Measurements from ENCODE around the gene FAM167B. TPM values are rescaled to one million over a fixed set of nuclear protein-coding genes. Genes with fewer than 3 reads are reported as not detected.

Gene FAM167B
- total and polyA plus RNA-seq, 12 donors, result 1.0 to 17.3 (median 4.5) TPM

DNA sequence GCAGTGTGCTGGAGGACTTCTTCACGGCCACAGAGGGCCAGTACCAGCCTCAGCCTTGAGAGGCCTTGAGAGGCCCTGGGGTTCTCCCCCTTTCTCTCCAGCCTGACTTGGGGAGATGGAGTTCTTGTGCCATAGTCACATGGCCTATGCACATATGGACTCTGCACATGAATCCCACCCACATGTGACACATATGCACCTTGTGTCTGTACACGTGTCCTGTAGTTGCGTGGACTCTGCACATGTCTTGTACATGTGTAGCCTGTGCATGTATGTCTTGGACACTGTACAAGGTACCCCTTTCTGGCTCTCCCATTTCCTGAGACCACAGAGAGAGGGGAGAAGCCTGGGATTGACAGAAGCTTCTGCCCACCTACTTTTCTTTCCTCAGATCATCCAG is 38.6 kb downstream of the FAM167B start:
- Histone ChIP-seq H3K9me3 (no peaks in the 10 kb centered on the region), H3K27me3 (no peaks in the 10 kb centered on the region), H3K36me3 (peaks cover 0 to 6% (median 0%) of the 10 kb centered on the region in 9 donors), H3K4me3 (no peak overlapping the region), H3K27ac (no peak overlapping the region), H3K4me1 (peaks cover 0 to 1% (median 0%) of the 10 kb centered on the region in 9 donors)
- peak in 1 of 8 donors; percentile 44 for ATAC-seq
- intact Hi-C loops (cut with DNase I), result no loop called here
- TF ChIP-seq, protein P1, sequence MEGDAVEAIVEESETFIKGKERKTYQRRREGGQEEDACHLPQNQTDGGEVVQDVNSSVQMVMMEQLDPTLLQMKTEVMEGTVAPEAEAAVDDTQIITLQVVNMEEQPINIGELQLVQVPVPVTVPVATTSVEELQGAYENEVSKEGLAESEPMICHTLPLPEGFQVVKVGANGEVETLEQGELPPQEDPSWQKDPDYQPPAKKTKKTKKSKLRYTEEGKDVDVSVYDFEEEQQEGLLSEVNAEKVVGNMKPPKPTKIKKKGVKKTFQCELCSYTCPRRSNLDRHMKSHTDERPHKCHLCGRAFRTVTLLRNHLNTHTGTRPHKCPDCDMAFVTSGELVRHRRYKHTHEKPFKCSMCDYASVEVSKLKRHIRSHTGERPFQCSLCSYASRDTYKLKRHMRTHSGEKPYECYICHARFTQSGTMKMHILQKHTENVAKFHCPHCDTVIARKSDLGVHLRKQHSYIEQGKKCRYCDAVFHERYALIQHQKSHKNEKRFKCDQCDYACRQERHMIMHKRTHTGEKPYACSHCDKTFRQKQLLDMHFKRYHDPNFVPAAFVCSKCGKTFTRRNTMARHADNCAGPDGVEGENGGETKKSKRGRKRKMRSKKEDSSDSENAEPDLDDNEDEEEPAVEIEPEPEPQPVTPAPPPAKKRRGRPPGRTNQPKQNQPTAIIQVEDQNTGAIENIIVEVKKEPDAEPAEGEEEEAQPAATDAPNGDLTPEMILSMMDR (IDR thresholded peaks at IDR 0.05), result no peak
- no peak for DNase-seq
- 96 to 98% methylated on average over 3 of the region's 3 CpGs for WGBS, 2 donors

DNA sequence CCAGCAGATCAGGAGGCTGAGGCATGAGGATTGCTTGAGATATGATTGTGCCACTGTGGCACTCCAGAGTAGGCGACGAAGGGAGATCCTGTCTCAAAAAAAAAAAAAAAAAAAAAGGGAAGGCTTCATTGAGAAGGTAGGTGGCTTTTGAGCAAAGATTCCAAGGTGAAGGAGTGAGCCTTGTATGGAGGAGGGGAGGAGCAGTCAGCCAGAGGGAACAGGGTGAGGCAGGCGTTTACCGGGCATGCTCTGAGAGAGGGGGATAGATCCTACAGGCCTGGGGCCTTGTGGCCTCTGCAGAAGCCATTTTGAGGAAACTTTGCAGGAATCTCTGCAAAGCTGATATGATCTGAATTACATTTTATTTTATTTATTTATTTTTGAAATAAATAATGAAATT is 39.7 kb downstream of the FAM167B start:
- TF ChIP-seq, protein P1 (IDR thresholded peaks at IDR 0.05), result no peak
- WGBS, 2 donors, result 94 to 96% methylated on average over 4 of the region's 4 CpGs

DNA sequence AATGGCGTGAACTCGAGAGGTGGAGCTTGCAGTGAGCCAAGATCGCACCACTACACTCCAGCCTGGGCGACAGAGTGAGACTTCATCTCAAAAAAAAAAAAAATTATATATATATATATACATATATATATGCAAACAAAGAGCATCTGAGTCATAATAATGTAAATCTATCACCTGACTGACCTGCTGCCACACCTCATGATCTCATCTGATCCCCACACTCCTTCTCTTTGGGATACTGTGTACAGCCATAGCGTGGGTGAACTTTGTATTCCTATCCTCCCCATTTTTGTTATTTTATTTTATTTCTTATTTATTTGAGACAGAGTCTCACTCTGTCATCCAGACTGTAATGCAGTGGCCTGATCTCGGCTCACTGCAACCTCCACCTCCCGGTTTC is 42.2 kb downstream of the FAM167B start:
- 97 to 99% methylated on average over 7 of the region's 7 CpGs for WGBS, 2 donors
- Histone ChIP-seq H3K27me3 (no peaks in the 10 kb centered on the region), H3K36me3 (no peaks in the 10 kb centered on the region), H3K27ac (no peak overlapping the region), H3K4me3 (no peak overlapping the region), H3K9me3 (no peaks in the 10 kb centered on the region), H3K4me1 (peaks cover 0 to 31% (median 9%) of the 10 kb centered on the region in 9 donors)
- ATAC-seq (no peak), DNase-seq (no peak)
- TF ChIP-seq, protein P1 (IDR thresholded peaks at IDR 0.05), result no peak
- intact Hi-C loops (cut with DNase I), result no loop called here

More for the DNA sequence above, 39.7 kb downstream of the FAM167B start:
- Histone ChIP-seq H3K27me3 (no peaks in the 10 kb centered on the region), H3K4me3 (no peak overlapping the region), H3K4me1 (peaks cover 0 to 12% (median 0%) of the 10 kb centered on the region in 9 donors), H3K9me3 (no peaks in the 10 kb centered on the region), H3K36me3 (no peaks in the 10 kb centered on the region), H3K27ac (no peak overlapping the region)
- intact Hi-C loops (cut with DNase I), result no loop called here
- no peak for ATAC-seq
- DNase-seq, result no peak

DNA sequence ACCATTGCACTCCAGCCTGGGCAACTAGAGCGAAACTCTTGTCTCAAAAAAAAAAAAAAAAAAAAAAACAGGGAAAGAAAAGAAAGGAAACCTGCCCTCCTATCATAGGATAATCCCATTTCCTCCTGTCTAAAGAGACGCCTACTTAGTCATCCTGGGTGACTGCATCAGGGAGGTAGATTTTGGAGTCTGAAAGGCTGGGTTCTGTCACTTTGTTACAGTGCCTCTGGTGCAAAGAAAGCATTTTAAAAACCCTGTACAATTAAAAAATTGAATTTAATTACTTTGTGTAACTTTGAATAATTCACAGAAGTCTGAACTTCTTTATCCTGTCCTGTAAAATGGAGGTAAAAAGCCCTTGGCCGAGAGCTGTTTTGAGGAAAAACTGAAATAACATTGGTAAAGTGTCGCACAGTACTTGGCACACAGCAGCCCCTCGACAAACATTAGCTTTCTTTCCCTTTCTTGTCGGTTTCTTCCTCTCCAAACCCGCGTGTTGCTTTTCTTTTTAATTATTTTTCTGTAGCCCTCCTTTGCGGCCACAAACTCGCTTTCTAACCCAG is 44.2 kb downstream of the FAM167B start:
- DNase-seq (no peak), ATAC-seq (no peak)
- intact Hi-C loops (cut with DNase I), result loop anchor here in 4 of 10 donors (2.0 to 10.0 kb wide), 4 partner anchors 42 to 46 kb away; partner anchors contain the start of gene FAM167B (in 3 of the 4)
- TF ChIP-seq, protein P1 (IDR thresholded peaks at IDR 0.05), result no peak
- Histone ChIP-seq H3K4me1 (peaks cover 0 to 48% (median 9%) of the 10 kb centered on the region in 9 donors), H3K27me3 (no peaks in the 10 kb centered on the region), H3K4me3 (peak overlapping the region in 9 of 10 donors; percentile 69 to 96 (median 87)), H3K27ac (peak overlapping the region; percentile 23 to 91 (median 79)), H3K36me3 (no peaks in the 10 kb centered on the region), H3K9me3 (no peaks in the 10 kb centered on the region)
- 66 to 70% methylated on average over 10 of the region's 10 CpGs for WGBS, 2 donors

Data from heart right ventricle (tissue), 16 donors.